ENCODE data around the gene ADM5.

DNA sequence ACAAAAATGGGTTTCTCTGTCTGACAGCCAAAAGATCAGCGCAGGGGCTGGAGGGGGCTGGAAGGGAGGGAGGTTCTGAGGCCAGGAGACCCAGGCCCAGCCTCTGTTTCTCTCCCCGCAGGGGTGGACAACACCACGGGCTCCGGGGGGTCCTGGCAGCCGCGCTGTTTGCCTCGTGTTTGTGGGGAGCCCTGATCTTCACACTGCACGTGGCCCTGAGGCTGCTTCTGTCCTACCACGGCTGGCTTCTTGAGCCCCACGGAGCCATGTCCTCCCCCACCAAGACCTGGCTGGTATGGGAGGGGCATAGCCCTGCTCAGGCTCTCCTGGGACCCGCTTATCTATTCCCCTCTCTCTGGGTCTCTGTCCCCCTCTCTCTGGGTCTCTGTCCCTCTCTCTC is 11.2 kb downstream of the ADM5 start:
- TF ChIP-seq POLR2AphosphoS5 (IDR thresholded peaks at IDR 0.05; ENCODE audit: low read depth, low read length) (no peak), CTCF (IDR thresholded peaks at IDR 0.05) (no peak), TCF7L2 (IDR thresholded peaks at IDR 0.05; ENCODE audit: low read depth, low read length) (no peak), SIN3A (IDR thresholded peaks at IDR 0.05; ENCODE audit: borderline replicate concordance, insufficient read depth, low read depth, low read length) (no peak)
- TF ChIP-seq, protein P1, sequence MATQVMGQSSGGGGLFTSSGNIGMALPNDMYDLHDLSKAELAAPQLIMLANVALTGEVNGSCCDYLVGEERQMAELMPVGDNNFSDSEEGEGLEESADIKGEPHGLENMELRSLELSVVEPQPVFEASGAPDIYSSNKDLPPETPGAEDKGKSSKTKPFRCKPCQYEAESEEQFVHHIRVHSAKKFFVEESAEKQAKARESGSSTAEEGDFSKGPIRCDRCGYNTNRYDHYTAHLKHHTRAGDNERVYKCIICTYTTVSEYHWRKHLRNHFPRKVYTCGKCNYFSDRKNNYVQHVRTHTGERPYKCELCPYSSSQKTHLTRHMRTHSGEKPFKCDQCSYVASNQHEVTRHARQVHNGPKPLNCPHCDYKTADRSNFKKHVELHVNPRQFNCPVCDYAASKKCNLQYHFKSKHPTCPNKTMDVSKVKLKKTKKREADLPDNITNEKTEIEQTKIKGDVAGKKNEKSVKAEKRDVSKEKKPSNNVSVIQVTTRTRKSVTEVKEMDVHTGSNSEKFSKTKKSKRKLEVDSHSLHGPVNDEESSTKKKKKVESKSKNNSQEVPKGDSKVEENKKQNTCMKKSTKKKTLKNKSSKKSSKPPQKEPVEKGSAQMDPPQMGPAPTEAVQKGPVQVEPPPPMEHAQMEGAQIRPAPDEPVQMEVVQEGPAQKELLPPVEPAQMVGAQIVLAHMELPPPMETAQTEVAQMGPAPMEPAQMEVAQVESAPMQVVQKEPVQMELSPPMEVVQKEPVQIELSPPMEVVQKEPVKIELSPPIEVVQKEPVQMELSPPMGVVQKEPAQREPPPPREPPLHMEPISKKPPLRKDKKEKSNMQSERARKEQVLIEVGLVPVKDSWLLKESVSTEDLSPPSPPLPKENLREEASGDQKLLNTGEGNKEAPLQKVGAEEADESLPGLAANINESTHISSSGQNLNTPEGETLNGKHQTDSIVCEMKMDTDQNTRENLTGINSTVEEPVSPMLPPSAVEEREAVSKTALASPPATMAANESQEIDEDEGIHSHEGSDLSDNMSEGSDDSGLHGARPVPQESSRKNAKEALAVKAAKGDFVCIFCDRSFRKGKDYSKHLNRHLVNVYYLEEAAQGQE (IDR thresholded peaks at IDR 0.05; ENCODE audit: insufficient read depth in 1 of 2, low read depth in 2 of 2, low read length in 1 of 2), result no peak

Data from Panc1 (cell line).